ENCODE results near the gene ROBO2.

- TF ChIP-seq, protein P1, sequence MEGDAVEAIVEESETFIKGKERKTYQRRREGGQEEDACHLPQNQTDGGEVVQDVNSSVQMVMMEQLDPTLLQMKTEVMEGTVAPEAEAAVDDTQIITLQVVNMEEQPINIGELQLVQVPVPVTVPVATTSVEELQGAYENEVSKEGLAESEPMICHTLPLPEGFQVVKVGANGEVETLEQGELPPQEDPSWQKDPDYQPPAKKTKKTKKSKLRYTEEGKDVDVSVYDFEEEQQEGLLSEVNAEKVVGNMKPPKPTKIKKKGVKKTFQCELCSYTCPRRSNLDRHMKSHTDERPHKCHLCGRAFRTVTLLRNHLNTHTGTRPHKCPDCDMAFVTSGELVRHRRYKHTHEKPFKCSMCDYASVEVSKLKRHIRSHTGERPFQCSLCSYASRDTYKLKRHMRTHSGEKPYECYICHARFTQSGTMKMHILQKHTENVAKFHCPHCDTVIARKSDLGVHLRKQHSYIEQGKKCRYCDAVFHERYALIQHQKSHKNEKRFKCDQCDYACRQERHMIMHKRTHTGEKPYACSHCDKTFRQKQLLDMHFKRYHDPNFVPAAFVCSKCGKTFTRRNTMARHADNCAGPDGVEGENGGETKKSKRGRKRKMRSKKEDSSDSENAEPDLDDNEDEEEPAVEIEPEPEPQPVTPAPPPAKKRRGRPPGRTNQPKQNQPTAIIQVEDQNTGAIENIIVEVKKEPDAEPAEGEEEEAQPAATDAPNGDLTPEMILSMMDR (conservative IDR thresholded peaks at IDR 0.05 in 1 of 2, IDR thresholded peaks at IDR 0.05 in 1 of 2; ENCODE audit: extremely low read depth in 1 of 2, insufficient read depth in 1 of 2, low read depth in 1 of 2, low read length in 2 of 2) = no peak
- TF ChIP-seq EZH2 (IDR thresholded peaks at IDR 0.05; ENCODE audit: borderline replicate concordance, low read length) = no peak
Measured at GRCh38 chr3:77672016-77672415, 632.1 kb downstream of the ROBO2 start.
